A673 (cell line): Measurements from ENCODE around the gene SLC45A1.

Source experiments
- EZH2 ChIP-seq: fragments of 200-600 bp; sonication (generic); IDR thresholded peaks from 2 replicates; pipeline ENCODE4 v1.6.1; 2017; ENCODE audit warnings: borderline replicate concordance, low read depth, mild to moderate bottlenecking, mixed read lengths, antibody characterized with exemption, low read length; ENCODE audit not compliant: poor library complexity, severe bottlenecking
- TF ChIP-seq, protein P1 (sequence below): fragments of 300-800, 200-600 bp; sonication (generic); conservative IDR thresholded peaks from 2 replicates; pipeline ENCODE4 v1.5.1; 2017; ENCODE audit warnings: low read depth, mild to moderate bottlenecking, antibody characterized with exemption, low read length, moderate library complexity, mixed read lengths

DNA sequence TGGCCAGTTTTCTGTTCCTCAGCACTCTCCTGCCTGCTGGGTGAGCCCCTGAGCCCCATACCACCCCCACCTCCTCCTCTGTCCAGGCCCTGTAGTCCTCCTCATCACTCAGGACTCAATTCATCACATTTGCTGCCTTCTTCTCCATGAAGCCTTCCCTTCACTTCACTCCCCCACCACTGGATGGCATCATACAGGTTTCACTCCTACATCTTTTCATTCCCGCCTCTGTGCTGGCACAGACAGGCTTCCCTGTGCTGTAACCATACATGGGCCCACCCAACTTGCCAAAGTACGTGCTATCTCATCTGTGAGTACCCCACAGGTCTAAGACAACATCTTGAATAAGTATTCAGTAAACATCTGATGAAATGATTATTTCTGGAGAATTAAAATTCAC lies 56.9 kb downstream of the SLC45A1 start:
- TF ChIP-seq, protein P1, sequence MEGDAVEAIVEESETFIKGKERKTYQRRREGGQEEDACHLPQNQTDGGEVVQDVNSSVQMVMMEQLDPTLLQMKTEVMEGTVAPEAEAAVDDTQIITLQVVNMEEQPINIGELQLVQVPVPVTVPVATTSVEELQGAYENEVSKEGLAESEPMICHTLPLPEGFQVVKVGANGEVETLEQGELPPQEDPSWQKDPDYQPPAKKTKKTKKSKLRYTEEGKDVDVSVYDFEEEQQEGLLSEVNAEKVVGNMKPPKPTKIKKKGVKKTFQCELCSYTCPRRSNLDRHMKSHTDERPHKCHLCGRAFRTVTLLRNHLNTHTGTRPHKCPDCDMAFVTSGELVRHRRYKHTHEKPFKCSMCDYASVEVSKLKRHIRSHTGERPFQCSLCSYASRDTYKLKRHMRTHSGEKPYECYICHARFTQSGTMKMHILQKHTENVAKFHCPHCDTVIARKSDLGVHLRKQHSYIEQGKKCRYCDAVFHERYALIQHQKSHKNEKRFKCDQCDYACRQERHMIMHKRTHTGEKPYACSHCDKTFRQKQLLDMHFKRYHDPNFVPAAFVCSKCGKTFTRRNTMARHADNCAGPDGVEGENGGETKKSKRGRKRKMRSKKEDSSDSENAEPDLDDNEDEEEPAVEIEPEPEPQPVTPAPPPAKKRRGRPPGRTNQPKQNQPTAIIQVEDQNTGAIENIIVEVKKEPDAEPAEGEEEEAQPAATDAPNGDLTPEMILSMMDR, result peak; percentile 66
- TF ChIP-seq EZH2, result no peak
